ENCODE results near the gene ZNF217. TPM values are rescaled to one million over a fixed set of nuclear protein-coding genes. Genes with fewer than 3 reads are reported as not detected.
"Not testable (repeated sequence)": the region's sequence is repeated elsewhere in the genome, so short reads cannot be mapped to it uniquely, and the experiment has no call there.

ZNF217 gene
- total and polyA plus RNA-seq, 2 of the 8 experiments (the other 6 are each of a cell fraction or from before 2014, with no cell fraction given): 15.3 to 87.9 TPM

GRCh38 chr20:53618490-53619000, 24.9 kb upstream of the ZNF217 start:
- POLR2A ChIA-PET (ENCODE audit: partially characterized antibody): interaction anchor here (1.5 kb wide), 1 partner anchor 9 kb away, joined by 4 read pairs; no protein-coding TSS in a partner anchor
- H4K8ac ChIP-seq (ENCODE audit: extremely low read depth, insufficient read depth, low read length); H3K79me2 ChIP-seq (ENCODE audit: control insufficient read depth in 1 of 2, insufficient read depth in 2 of 2, low read length in 2 of 2); H3K4me2 ChIP-seq (ENCODE audit: insufficient read depth in 1 of 2, low read depth in 2 of 2, low read length in 2 of 2); H3K27ac ChIP-seq (ENCODE audit: low read depth, low read length); H2BK5ac ChIP-seq (ENCODE audit: low read depth, low read length); H3K9me3 ChIP-seq (ENCODE audit: insufficient read depth in 2 of 2, low read depth in 1 of 2, low read length in 1 of 2); H4K5ac ChIP-seq (ENCODE audit: insufficient read length, low read depth, low read length); H3K18ac ChIP-seq (ENCODE audit: extremely low read depth, low read length); H3K56ac ChIP-seq (replicated peaks; ENCODE audit: insufficient read length, low read depth, low read length); H2AK5ac ChIP-seq (ENCODE audit: low read depth, low read length); H3K79me1 ChIP-seq (ENCODE audit: low read depth, low read length); H3K4me3 ChIP-seq (ENCODE audit: extremely low read depth in 1 of 4, insufficient read depth in 2 of 4, low read depth in 3 of 4, low read length in 4 of 4); DNase-seq (ENCODE audit: low read depth in 1 of 2, low spot score in 2 of 2); H3K23ac ChIP-seq (ENCODE audit: insufficient read length); CTCF ChIA-PET (ENCODE audit: partially characterized antibody); H3K14ac ChIP-seq (ENCODE audit: insufficient read length); FAIRE-seq; H3K4ac ChIP-seq (replicated peaks; ENCODE audit: insufficient read length, low read depth, low read length); H4K91ac ChIP-seq (replicated peaks; ENCODE audit: insufficient read length, low read length); H3K36me3 ChIP-seq (ENCODE audit: control insufficient read depth in 2 of 4, insufficient read depth in 4 of 4, low read length in 3 of 4); H3K9ac ChIP-seq (replicated peaks in 1 of 4; ENCODE audit: extremely low read depth in 1 of 4, low read depth in 3 of 4, low read length in 3 of 4); H4K20me1 ChIP-seq (replicated peaks in 1 of 2; ENCODE audit: control insufficient read depth in 1 of 2, insufficient read depth in 2 of 2, low read length in 2 of 2); H2BK15ac ChIP-seq (ENCODE audit: low read length); H2BK120ac ChIP-seq (replicated peaks; ENCODE audit: low read depth, low read length); H3K4me1 ChIP-seq (replicated peaks in 1 of 4; ENCODE audit: control insufficient read depth in 3 of 4, insufficient read depth in 4 of 4, low read length in 3 of 4); H2AFZ ChIP-seq (ENCODE audit: low read length); H3K23me2 ChIP-seq (ENCODE audit: low read depth, low read length); H3K27me3 ChIP-seq (replicated peaks in 1 of 4; ENCODE audit: control insufficient read depth in 3 of 4, extremely low read depth in 1 of 4, insufficient read depth in 3 of 4, low read length in 3 of 4); H2BK20ac ChIP-seq (ENCODE audit: low read length); H2BK12ac ChIP-seq (ENCODE audit: low read depth, low read length): not testable (repeated sequence)
- WGBS, 2 experiments (ENCODE audit: extremely low coverage in 1 of 2, insufficient coverage in 1 of 2, insufficient read length in 1 of 2, insufficient replicate concordance in 2 of 2, low coverage in 1 of 2, low lambda C conversion rate in 2 of 2, missing lambda C conversion rate in 1 of 2): 96% methylated on average over 12 of the region's 12 CpGs; no CpG with 5 or more reads in 1 of the 2 experiments

Data from H1 (cell line).